GM20431 (cell line): ENCODE measurements around the gene MGLL.

Experiments used
- in situ Hi-C: fragments of 300-500 bp; cut with MseI, MboI; formaldehyde crosslinking; loops from one replicate; pipeline ENCODE4 v1.15.0; 2020; ENCODE audit warnings: low sequenced_read_pairs; ENCODE audit not compliant: unreplicated experiment

The MGLL gene

DNA sequence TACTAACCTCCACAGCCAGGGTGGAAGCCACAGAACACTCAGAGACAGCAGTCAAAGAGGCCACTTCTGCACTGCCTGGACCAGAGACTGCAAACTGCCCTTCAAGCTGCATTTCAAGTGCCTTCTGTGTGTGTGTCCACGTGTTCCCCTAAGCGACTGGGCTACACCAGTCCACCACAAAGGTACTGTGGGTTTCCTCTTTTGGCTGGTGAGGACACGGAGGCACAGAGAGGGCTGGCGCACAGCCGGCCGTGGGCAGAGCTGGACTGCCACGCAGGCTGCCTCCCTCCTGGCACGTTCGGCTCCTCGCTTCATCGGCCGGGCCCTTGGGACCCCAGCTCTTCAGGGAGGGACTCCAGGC lies 60.9 kb downstream of the MGLL start:
- in situ Hi-C loops, result no loop called here

DNA sequence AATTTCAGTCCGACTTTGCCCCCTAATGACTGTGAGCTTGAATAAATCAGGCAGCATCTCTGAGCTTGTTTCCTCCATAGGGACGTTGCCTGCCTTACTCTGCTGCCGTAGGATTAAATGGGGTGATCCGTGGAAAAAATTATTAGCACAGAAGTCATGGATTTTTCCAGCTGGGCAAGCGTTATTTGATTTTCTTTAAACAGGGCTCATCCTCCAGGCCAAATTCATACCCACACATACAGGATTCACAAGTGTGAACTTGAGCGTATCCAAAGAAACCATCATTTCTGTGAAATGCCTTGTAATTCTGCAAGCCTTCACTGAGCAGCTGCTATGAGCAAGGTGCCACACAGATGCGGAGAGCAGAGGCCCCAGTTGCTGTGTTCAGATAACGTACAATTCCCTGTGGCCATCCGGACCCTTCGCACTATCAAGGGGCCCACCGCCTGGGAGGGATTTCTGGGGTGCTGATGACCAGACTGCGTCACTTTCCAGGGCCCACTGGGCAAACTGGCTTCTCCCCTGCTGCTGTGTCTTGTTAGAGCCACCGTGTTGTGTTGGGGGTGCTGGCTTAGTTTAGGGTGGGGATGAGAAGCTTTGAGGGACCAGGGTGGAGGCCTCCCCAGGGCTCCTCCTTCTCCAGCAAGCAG lies 61.4 kb downstream of the MGLL start:
- in situ Hi-C loops, result no loop called here

DNA sequence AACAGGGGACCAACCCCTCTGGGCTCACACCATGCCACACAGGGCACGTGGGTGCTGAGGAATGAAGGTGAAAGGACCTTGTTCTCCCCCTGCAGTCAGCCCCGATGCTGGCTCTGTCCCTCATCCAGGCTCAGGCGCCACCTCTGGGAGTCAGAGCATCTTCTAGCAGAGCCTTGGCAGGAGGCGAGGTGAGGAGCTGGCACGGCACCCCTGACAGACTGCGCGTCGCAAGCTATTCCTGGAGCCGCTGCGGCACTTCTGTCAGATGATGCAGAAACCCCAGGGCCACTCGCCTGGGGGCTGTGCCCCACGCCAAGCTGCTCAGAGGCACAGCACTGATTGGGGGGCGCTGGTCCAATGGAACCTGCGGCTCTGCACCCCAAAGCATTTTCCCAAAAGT lies 62.0 kb downstream of the MGLL start:
- in situ Hi-C loops, result no loop called here

GRCh38 chr3:127759826-127760225 lies 62.5 kb downstream of the MGLL start:
- in situ Hi-C loops, result no loop called here

GRCh38 chr3:127758013-127758412 lies 64.3 kb downstream of the MGLL start:
- in situ Hi-C loops, result no loop called here

DNA sequence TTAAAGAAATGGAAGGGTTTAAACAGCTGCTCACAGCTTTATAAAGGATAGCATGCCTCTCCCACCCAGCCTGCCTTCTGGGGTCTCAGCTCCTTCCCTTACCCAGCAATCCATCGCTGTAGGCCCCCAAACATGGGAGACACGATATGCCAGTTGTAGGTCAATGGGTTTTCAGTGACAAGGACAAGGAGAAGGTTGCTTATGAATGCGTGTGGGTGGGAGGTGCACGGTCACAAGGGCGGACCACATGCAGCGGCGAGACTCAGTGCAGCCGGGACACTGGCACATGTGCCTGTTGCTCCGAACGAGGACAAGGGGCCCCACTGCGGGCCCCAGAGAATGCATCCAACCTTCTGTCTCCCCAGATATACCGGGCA lies 67.0 kb downstream of the MGLL start:
- in situ Hi-C loops, result no loop called here

DNA sequence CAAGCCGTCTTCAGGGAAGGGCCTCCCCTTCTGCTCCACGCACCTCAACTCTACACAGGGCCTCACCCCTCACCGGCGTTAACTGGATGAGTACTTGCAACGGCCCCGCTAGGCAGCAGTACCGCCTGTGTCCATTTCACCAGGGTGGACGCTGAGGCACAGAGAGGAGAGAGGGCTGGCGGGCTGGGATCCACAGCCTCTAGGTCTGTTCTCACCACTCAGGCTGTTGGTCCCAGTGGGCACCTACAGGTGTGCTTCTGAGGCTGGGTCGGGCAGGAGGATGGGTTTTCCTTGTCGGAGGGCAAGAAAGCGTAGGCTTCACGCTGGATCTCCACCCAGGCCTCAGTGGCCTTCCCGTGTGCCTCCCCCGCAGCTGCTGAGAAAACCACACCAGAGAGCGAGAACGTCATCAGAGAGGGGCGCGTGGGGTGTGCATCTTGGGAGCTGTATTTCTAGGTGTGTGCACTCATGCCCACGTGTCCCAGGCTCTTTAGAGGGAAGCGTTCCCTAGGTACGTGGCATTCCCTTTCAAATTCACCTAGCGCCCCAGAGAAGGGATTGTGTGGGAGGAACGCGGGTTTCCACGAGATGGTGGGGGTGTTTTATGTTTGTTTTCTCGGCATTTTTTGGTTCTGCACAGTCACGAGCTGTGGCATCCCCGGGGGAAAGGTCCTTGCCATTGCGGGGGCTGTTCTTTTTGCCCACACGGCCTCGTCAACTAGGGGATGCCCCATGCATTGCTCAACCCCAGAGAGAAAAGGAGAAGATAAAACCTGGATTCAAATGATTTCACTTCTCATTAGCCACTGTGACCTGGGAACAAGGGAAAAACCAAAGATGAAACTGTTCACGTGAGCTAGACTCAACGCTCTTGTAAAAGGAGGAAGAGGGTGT lies 67.7 kb downstream of the MGLL start:
- in situ Hi-C loops, result no loop called here

- in situ Hi-C loops, result no loop called here
Measured at GRCh38 chr3:127753898-127754410, 68.4 kb downstream of the MGLL start.

DNA sequence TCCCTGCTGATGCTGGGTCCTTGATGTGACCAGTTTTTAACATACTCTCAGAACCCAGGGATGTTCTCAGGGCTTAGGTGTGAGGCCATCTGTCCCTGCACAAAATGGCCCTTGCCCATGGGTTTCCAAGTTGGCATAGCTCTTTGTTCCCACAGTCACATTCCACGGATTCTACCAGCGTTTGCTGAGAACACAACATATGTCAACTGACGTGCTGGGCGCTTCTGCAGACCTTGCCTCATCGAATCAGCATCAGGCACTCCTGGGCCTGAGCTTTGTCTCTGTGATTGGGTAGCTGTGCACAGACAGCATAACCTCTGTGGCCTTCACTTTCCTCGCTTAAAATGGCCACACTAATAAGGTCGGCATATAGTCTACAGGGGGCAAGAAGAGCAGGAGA lies 69.0 kb downstream of the MGLL start:
- in situ Hi-C loops, result no loop called here

- in situ Hi-C loops, result no loop called here
Measured at GRCh38 chr3:127751782-127752181, 70.5 kb downstream of the MGLL start.

GRCh38 chr3:127751163-127751621 lies 71.1 kb downstream of the MGLL start:
- in situ Hi-C loops, result no loop called here

DNA sequence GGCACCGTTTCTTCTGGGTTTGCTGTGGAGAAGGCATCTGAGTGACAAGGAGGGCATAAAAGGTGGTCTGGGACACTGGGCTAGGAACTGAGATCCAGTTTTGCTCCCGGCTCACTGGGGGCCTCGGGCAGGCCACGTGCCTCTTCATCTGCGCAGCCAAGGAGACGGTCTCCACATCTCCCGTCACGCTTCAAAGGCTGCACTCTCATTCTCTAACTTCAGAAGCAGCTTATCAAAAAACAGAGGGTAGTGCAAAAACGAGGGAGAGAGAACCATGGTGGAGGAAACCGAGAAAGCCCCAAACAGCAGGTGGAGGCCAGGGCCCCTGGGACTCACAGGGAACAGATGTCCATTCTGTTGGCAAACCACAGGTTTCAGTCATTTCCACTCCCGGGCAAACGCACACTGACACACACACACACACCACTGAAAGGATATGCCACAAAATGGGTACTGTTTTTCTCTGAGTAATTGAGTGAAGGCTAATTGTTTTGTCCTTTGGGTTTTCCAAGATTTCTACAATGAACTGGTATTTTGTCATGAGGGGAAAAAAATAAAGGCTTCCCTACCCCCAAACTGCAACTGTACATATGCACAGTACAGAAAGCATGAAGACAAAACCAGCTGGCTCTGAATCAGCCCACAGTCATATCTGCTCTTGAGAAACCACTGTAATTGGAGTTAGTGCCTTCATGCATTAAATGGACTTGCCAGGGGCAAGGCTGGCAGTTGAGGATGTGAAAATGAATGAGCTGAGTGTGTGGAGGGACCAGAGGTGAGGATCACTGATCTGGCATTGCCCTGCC lies 71.9 kb downstream of the MGLL start:
- in situ Hi-C loops, result no loop called here

DNA sequence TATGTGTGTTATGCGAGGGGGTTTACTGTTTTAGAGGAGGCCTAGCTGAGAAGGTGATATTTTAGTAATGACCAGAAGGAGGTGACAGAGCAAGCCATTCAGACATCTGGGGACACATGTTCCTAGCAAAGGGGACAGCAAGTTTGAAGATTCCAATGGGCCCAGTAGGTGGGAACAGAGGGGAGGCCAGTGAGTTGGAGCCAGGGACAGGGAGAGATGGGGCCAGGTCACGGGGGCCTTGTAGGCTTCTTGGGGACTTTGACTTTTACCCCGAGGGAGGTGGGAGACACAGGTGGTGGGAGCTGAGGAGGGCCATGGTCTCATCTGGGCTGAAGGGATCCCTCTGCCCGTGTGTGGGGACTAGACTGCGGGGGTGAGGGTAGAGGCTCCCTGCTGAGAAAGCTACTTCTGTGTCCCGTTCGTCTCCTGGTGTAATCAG lies 72.5 kb downstream of the MGLL start:
- in situ Hi-C loops, result no loop called here

DNA sequence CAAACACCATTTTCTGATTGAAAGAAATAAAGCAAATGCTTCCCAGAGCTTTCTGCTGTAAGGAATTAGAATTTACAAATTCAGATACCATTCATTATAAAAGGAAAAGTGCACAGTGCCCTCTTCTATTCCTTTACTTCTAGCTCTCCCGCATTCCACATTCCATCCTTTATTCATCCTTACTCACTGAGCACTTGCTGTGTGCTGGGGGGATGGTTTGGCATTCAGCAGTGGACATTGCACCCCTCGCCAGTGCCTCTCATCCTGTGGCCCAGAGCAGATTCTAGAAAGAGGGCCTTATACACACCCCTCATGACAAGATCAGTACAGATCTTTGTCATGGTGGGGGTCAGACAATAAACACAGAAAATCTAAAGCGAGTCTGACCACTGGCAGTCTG lies 73.0 kb downstream of the MGLL start:
- in situ Hi-C loops, result no loop called here

DNA sequence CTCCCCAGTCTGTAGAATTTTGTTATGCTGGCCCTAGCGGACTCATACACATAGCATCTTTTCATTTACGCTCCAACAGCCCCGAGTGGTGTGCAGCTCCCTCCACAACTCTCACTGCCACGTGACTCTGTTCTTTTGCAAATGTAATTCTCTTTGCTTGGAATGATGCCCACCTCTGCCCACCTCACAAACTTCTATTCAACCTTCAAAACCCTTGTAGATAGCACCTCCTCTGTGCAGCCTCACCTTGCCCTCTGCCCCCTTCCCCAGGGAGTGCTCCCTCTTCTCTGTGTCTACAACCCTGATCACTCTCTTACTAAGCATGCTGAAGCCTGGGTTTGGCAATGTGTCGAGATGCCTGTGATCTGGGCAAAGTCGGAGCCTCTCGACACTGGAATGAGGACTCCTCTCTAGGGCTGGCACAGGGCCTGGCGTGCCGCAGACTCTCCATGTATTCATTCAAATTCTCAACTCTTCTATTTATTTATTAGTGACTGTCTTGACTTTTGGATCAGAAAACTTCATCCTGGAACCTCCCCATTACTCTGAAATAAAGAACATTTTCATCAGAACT lies 73.5 kb downstream of the MGLL start:
- in situ Hi-C loops, result no loop called here

DNA sequence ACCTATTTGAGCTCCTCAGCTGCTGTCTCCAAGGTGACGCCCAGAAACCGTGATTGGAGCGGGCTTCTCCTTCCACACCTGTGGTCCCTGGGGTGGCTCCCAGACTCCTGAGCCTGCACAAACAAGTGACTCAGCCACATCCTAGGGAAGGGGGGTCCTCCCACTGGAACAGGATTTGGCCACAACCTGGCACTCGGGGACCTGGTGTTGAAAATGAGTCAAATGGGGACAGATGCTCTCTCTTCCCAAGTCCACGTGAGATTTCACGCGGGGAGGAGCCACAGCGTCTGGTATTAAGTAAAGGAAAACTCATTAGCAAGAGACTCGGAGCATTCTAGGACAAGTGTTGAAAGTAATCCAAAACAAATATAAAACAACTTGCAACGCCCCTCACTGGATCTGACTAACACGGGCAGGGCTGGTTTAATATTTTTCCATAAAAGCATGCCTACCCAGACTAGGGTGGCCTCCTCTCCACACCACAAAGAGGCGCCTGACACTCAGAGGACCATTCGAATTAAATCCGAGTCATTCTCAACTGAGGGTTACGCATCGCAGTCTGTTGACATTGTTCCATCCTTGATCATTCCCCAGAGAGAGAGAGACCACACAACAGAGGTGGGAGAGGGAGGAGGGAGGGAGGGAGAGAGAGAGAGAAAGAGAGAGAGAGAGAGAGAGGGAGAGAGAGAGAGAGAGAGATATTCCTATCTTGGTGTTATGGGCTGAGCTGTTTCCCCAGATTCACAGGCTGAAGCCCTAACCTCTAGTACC lies 74.4 kb downstream of the MGLL start:
- in situ Hi-C loops, result no loop called here

DNA sequence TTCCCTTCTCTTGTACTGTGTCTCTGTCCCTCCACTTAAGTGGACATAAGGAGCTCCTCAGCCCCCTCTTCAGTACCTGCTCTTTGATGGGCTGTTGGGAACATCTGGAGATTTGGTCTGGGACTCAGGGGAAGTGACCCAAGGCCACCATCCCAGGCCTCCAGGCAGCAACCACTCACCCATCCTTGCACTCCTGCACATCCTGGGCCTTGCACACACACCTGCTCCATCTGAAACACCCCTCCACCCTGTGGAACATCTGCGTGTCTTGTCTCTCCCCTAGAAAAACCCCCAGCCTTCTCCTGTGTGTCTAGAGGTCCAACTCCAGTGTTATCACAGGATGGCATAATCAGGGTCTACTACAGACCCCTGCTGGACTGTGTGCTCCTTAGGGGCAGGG lies 75.2 kb downstream of the MGLL start:
- in situ Hi-C loops, result no loop called here

- in situ Hi-C loops, result no loop called here
Measured at GRCh38 chr3:127746400-127747057, 75.8 kb downstream of the MGLL start.
